ENCODE results near the gene MAML3. TPM values are rescaled to one million over a fixed set of nuclear protein-coding genes. Genes with fewer than 3 reads are reported as not detected.

MAML3 gene
- total and polyA plus RNA-seq, 2 of the 13 experiments (the other 11 are each of a cell fraction or from before 2014, with no cell fraction given): 0.05 to 0.13 TPM

- no peak for TF ChIP-seq ZNF570 (CRISPR knock-in tag; IDR thresholded peaks at IDR 0.05; ENCODE audit: borderline replicate concordance)
- TF ChIP-seq GTF3A (CRISPR knock-in tag; conservative IDR thresholded peaks at IDR 0.05): no peak
- no peak for TF ChIP-seq PLRG1 (conservative IDR thresholded peaks at IDR 0.05)
- TF ChIP-seq ETV5 (CRISPR knock-in tag; IDR thresholded peaks at IDR 0.05; ENCODE audit: borderline replicate concordance): peak; percentile 34; the same call in 1 of the 2 replicates
- no peak for TF ChIP-seq SP2 (CRISPR knock-in tag; IDR thresholded peaks at IDR 0.05)
- 0 out of 2 replicates have a peak, but pooled peaks have one; percentile 49 for TF ChIP-seq NRL (CRISPR knock-in tag; IDR thresholded peaks at IDR 0.05; ENCODE audit: borderline replicate concordance)
- TF ChIP-seq LBX2 (CRISPR knock-in tag; IDR thresholded peaks at IDR 0.05; ENCODE audit: borderline replicate concordance): no peak
- TF ChIP-seq SNAPC2 (CRISPR knock-in tag; IDR thresholded peaks at IDR 0.05): no peak; the same call in 1 of the 2 replicates
- TF ChIP-seq ZNF800 (CRISPR knock-in tag; IDR thresholded peaks at IDR 0.05): peak; percentile 39; the same call in 1 of the 2 replicates
- TF ChIP-seq ZBTB2 (CRISPR knock-in tag; IDR thresholded peaks at IDR 0.05; ENCODE audit: low read depth): no peak; the same call in 1 of the 2 replicates
- no peak for TF ChIP-seq ONECUT2 (CRISPR knock-in tag; IDR thresholded peaks at IDR 0.05)
- no peak for TF ChIP-seq ZNF20 (CRISPR knock-in tag; IDR thresholded peaks at IDR 0.05)
- no peak for TF ChIP-seq ZEB1 (IDR thresholded peaks at IDR 0.05; ENCODE audit: insufficient replicate concordance, low read depth)
- TF ChIP-seq KLF16 (CRISPR knock-in tag; IDR thresholded peaks at IDR 0.05): peak in 1 of 2 experiments; percentile 80; a peak in 2 of 4 replicates
- 0 out of 2 replicates have a peak, but pooled peaks have one; percentile 33 for TF ChIP-seq RAD21 (CRISPR knock-in tag; IDR thresholded peaks at IDR 0.05)
- TF ChIP-seq ZNF414 (CRISPR knock-in tag; IDR thresholded peaks at IDR 0.05): peak; percentile 88; the same call in 1 of the 2 replicates
- TF ChIP-seq CHCHD3 (CRISPR knock-in tag; IDR thresholded peaks at IDR 0.05): no peak
- 0 out of 2 replicates have a peak, but pooled peaks have one; percentile 48 for TF ChIP-seq ZNF292 (CRISPR knock-in tag; IDR thresholded peaks at IDR 0.05; ENCODE audit: borderline replicate concordance, low read depth)
- no peak for TF ChIP-seq ETS1 (CRISPR knock-in tag; IDR thresholded peaks at IDR 0.05)
- TF ChIP-seq ZSCAN9 (CRISPR knock-in tag; IDR thresholded peaks at IDR 0.05; ENCODE audit: borderline replicate concordance): no peak
- no peak for TF ChIP-seq NONO (IDR thresholded peaks at IDR 0.05)
- TF ChIP-seq NONO (CRISPR knock-in tag; conservative IDR thresholded peaks at IDR 0.05): peak; percentile 51; the same call in 1 of the 2 replicates
- TF ChIP-seq ATF7 (IDR thresholded peaks at IDR 0.05): no peak
- TF ChIP-seq ATF7 (CRISPR knock-in tag; IDR thresholded peaks at IDR 0.05): no peak
- no peak for TF ChIP-seq TCF7L2 (IDR thresholded peaks at IDR 0.05; ENCODE audit: low read depth, low read length)
Observed at GRCh38 chr4:140153718-140154571, at the start of gene MAML3 (continued).

Data from HepG2 (cell line).